Measurements from ENCODE around the gene NMT2. TPM values are rescaled to one million over a fixed set of nuclear protein-coding genes. Genes with fewer than 3 reads are reported as not detected.

Gene NMT2
- total and polyA plus RNA-seq, 2 of the 4 experiments (the other 2 are of a cell fraction) = 18.7 to 41.0 TPM

GRCh38 chr10:15083674-15084501 lies 84.6 kb downstream of the NMT2 start:
- no peak overlapping the region for H3K56ac ChIP-seq (ENCODE audit: extremely low read depth, insufficient read depth, low read length)
- H3K79me1 ChIP-seq (ENCODE audit: low read depth in 1 of 2, low read length in 2 of 2) = no peaks in the 10 kb centered on the region
- intact Hi-C loops (cut with micrococcal nuclease) = no loop called here
- no peaks in the 10 kb centered on the region for H3K9me3 ChIP-seq (ENCODE audit: control insufficient read depth, insufficient read depth, low read length)
- H3K4me1 ChIP-seq (ENCODE audit: control insufficient read depth, insufficient read depth, low read length) = peaks cover 5% of the 10 kb centered on the region; the same call in 1 of the 2 replicates
- H2BK5ac ChIP-seq (ENCODE audit: low read depth, low read length, poor library complexity, severe bottlenecking) = no peak overlapping the region
- peak overlapping the region; percentile 53 for H3K9ac ChIP-seq (ENCODE audit: low read depth, low read length)
- peak overlapping the region; percentile 31 for H4K91ac ChIP-seq (ENCODE audit: insufficient read depth, low read depth, low read length)
- ChIA-PET CTCF (no interaction called here), POLR2A (ENCODE audit: unreplicated experiment) (no interaction called here)
- no peaks in the 10 kb centered on the region for H4K20me1 ChIP-seq (ENCODE audit: insufficient read depth, low read length)
- no peaks in the 10 kb centered on the region for H3K27me3 ChIP-seq (ENCODE audit: control insufficient read depth, insufficient read depth, low read length)
- H3K14ac ChIP-seq (replicated peaks; ENCODE audit: low read depth, low read length) = peak overlapping the region; percentile 40
- peak overlapping the region; percentile 66 for H3K4ac ChIP-seq (ENCODE audit: low read depth, low read length)
- 0 out of 2 replicates have a peak, but pooled peaks cover 2% of the 10 kb centered on the region for H3K9me1 ChIP-seq (ENCODE audit: insufficient read depth, low read length)
- H3K36me3 ChIP-seq (ENCODE audit: control insufficient read depth, insufficient read depth, low read length) = no peaks in the 10 kb centered on the region
- BruUV-seq (replicated peaks) = no TSS peak
- WGBS, 2 experiments (ENCODE audit: extremely low coverage in 2 of 2, insufficient read length in 1 of 2) = 67% methylated on average over 6 of the region's 18 CpGs; no CpG with 5 or more reads in 1 of the 2 experiments
- no peak overlapping the region for H2BK20ac ChIP-seq (ENCODE audit: low read depth, low read length)
- peak overlapping the region; percentile 18; the same call in 1 of the 2 replicates for H3K23ac ChIP-seq (ENCODE audit: low read depth, low read length)
- H3K18ac ChIP-seq (ENCODE audit: low read depth, low read length) = no peak overlapping the region
- DNase-seq (no peak), ATAC-seq (ENCODE audit: low read depth) (peak; percentile 2; the same call in 1 of the 2 replicates)
- dilution Hi-C loops (cut with HindIII; ENCODE audit: low sequenced_read_pairs, unreplicated experiment) = no loop called here
- peak overlapping the region; percentile 45 for H3K4me2 ChIP-seq (ENCODE audit: low read depth, low read length)
- H2AFZ ChIP-seq (replicated peaks; ENCODE audit: low read length, poor library complexity) = peak overlapping the region; percentile 85
- peak overlapping the region; percentile 51; the same call in 1 of the 2 replicates for H4K5ac ChIP-seq (ENCODE audit: low read depth, low read length)
- peak overlapping the region; percentile 56; the same call in 1 of the 2 replicates for H2AK5ac ChIP-seq (ENCODE audit: low read depth, low read length)
- peak overlapping the region; percentile 35 for H3K4me3 ChIP-seq (ENCODE audit: insufficient read depth, low read depth, low read length)
- in situ Hi-C loops (cut with MboI; ENCODE audit: low sequenced_read_pairs) = loop anchor here (25.0 kb wide), 1 partner anchor 572 kb away; no protein-coding TSS in a partner anchor
- H2AK9ac ChIP-seq (replicated peaks; ENCODE audit: low read depth, low read length, poor library complexity) = peak overlapping the region; percentile 83
- no peak overlapping the region for H2BK120ac ChIP-seq (ENCODE audit: low read depth, low read length)
- peak overlapping the region; percentile 41 to 73; a peak in 3 of 4 replicates for H4K8ac ChIP-seq (ENCODE audit: low read depth in 2 of 2, low read length in 2 of 2)
- peak overlapping the region; percentile 33; the same call in 1 of the 2 replicates for H3K27ac ChIP-seq (ENCODE audit: insufficient read depth, low read length)
- H2BK15ac ChIP-seq (ENCODE audit: low read depth, low read length) = no peak overlapping the region
- TF ChIP-seq NFE2L2 (IDR thresholded peaks at IDR 0.05; ENCODE audit: low read depth, low read length) (no peak), POLR2A (IDR thresholded peaks at IDR 0.05; ENCODE audit: low read depth, low read length) (no peak), RCOR1 (IDR thresholded peaks at IDR 0.05; ENCODE audit: insufficient replicate concordance, low read length) (no peak), MAFK (IDR thresholded peaks at IDR 0.05; ENCODE audit: low read depth, low read length) (no peak), RAD21 (IDR thresholded peaks at IDR 0.05; ENCODE audit: low read length) (no peak), MXI1 (IDR thresholded peaks at IDR 0.05; ENCODE audit: borderline replicate concordance, low read depth, low read length) (no peak), CHD1 (IDR thresholded peaks at IDR 0.05; ENCODE audit: low read depth, low read length) (no peak), BHLHE40 (IDR thresholded peaks at IDR 0.05; ENCODE audit: low read depth, low read length) (no peak), MAZ (IDR thresholded peaks at IDR 0.05; ENCODE audit: borderline replicate concordance, low read depth, low read length) (no peak), CEBPB (IDR thresholded peaks at IDR 0.05; ENCODE audit: low read depth, low read length) (no peak), RFX5 (IDR thresholded peaks at IDR 0.05; ENCODE audit: low read depth, low read length) (no peak), SMC3 (IDR thresholded peaks at IDR 0.05; ENCODE audit: low read depth, low read length) (no peak), FOS (IDR thresholded peaks at IDR 0.05; ENCODE audit: low read depth, low read length) (no peak), CTCF (conservative IDR thresholded peaks at IDR 0.05; ENCODE audit: low read depth, low read length) (no peak)
- TF ChIP-seq, protein P1, sequence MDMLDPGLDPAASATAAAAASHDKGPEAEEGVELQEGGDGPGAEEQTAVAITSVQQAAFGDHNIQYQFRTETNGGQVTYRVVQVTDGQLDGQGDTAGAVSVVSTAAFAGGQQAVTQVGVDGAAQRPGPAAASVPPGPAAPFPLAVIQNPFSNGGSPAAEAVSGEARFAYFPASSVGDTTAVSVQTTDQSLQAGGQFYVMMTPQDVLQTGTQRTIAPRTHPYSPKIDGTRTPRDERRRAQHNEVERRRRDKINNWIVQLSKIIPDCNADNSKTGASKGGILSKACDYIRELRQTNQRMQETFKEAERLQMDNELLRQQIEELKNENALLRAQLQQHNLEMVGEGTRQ (IDR thresholded peaks at IDR 0.05; ENCODE audit: low read depth, low read length) = no peak
